Measurements from ENCODE around the gene CYYR1.

The CYYR1 gene

GRCh38 chr21:26447932-26448475, 125.1 kb downstream of the CYYR1 start:
- no peak for TF ChIP-seq CTCF (IDR thresholded peaks at IDR 0.05; ENCODE audit: insufficient read depth, low read depth, low read length, missing control alignments)
- no peak overlapping the region for H3K4me3 ChIP-seq (ENCODE audit: low read depth, low read length)
- DNase-seq (ENCODE audit: low read depth) = no peak

- H3K4me3 ChIP-seq (ENCODE audit: low read depth, low read length) = no peak overlapping the region
- no peak for TF ChIP-seq CTCF (IDR thresholded peaks at IDR 0.05; ENCODE audit: insufficient read depth, low read depth, low read length, missing control alignments)
- DNase-seq (ENCODE audit: low read depth) = no peak
Observed at GRCh38 chr21:26445440-26445839, 127.6 kb downstream of the CYYR1 start.

GRCh38 chr21:26444646-26445045, 128.4 kb downstream of the CYYR1 start:
- no peak for TF ChIP-seq CTCF (IDR thresholded peaks at IDR 0.05; ENCODE audit: insufficient read depth, low read depth, low read length, missing control alignments)
- no peak overlapping the region for H3K4me3 ChIP-seq (ENCODE audit: low read depth, low read length)
- DNase-seq (ENCODE audit: low read depth) = no peak

GRCh38 chr21:26443867-26444266, 129.2 kb downstream of the CYYR1 start:
- no peak overlapping the region for H3K4me3 ChIP-seq (ENCODE audit: low read depth, low read length)
- DNase-seq (ENCODE audit: low read depth) = no peak
- no peak for TF ChIP-seq CTCF (IDR thresholded peaks at IDR 0.05; ENCODE audit: insufficient read depth, low read depth, low read length, missing control alignments)

- H3K4me3 ChIP-seq (ENCODE audit: low read depth, low read length) = no peak overlapping the region
- no peak for TF ChIP-seq CTCF (IDR thresholded peaks at IDR 0.05; ENCODE audit: insufficient read depth, low read depth, low read length, missing control alignments)
- DNase-seq (ENCODE audit: low read depth) = no peak
Observed at GRCh38 chr21:26443291-26443690, 129.8 kb downstream of the CYYR1 start.

GRCh38 chr21:26441149-26441548, 131.9 kb downstream of the CYYR1 start:
- no peak for TF ChIP-seq CTCF (IDR thresholded peaks at IDR 0.05; ENCODE audit: insufficient read depth, low read depth, low read length, missing control alignments)
- no peak overlapping the region for H3K4me3 ChIP-seq (ENCODE audit: low read depth, low read length)
- DNase-seq (ENCODE audit: low read depth) = no peak

GRCh38 chr21:26438976-26439375, 134.1 kb downstream of the CYYR1 start:
- TF ChIP-seq CTCF (IDR thresholded peaks at IDR 0.05; ENCODE audit: insufficient read depth, low read depth, low read length, missing control alignments) = no peak
- no peak for DNase-seq (ENCODE audit: low read depth)

More at GRCh38 chr21:26438976-26439375, 134.1 kb downstream of the CYYR1 start:
- H3K4me3 ChIP-seq (ENCODE audit: low read depth, low read length) = no peak overlapping the region

Data from GM12865 (cell line).